Tibial nerve (tissue), 4 donors: Measurements from ENCODE around the gene ANKRD11.

Experiments used
- CTCF ChIP-seq, 5 experiments: fragments of 200-600 bp in 3 of 5; fragments of 450-650 bp in 2 of 5; sonication (generic) in 3 of 5; IDR thresholded peaks; one replicate each; pipeline ENCODE4 v1.5.1; 2016 to 2019; ENCODE audit warnings: antibody characterized with exemption in 5 of 5, mild to moderate bottlenecking in 3 of 5, moderate library complexity in 2 of 5
- EP300 ChIP-seq, 2 donors: sonication (generic); formaldehyde crosslinking; IDR thresholded peaks; one replicate each; pipeline ENCODE4 v1.6.1; 2017; ENCODE audit warnings: antibody characterized with exemption in 2 of 2, mild to moderate bottlenecking in 1 of 2
- POLR2A ChIP-seq, 2 donors: fragments of 450-650 bp; IDR thresholded peaks; one replicate each; pipeline ENCODE4 v1.6.1; 2017; ENCODE audit warnings: antibody characterized with exemption in 2 of 2, mild to moderate bottlenecking in 2 of 2, moderate library complexity in 2 of 2

GRCh38 chr16:89351645-89352044 lies 138.7 kb downstream of the ANKRD11 start:
- TF ChIP-seq POLR2A (IDR thresholded peaks at IDR 0.05) (no peak), CTCF (IDR thresholded peaks at IDR 0.05) (no peak), EP300 (IDR thresholded peaks at IDR 0.05) (no peak)
